Myocyte (in vitro differentiated cells): Measurements from ENCODE around the gene RNF113B. TPM values are rescaled to one million over a fixed set of nuclear protein-coding genes. Genes with fewer than 3 reads are reported as not detected.

Experiments
- DNase-seq: peaks from one replicate; pipeline ENCODE4 v3.0.0-alpha.2; 2012; ENCODE audit warnings: low read depth
- total RNA-seq: library from RNA; depleted of rRNA; stranded (reverse); fragments of >200 nt; gene quantifications from 2 replicates; pipeline ENCODE4 v1.2.3, GENCODE V29; 2014

Gene RNF113B
- total RNA-seq, 1 donor from 2014 or later, result not detected

DNA sequence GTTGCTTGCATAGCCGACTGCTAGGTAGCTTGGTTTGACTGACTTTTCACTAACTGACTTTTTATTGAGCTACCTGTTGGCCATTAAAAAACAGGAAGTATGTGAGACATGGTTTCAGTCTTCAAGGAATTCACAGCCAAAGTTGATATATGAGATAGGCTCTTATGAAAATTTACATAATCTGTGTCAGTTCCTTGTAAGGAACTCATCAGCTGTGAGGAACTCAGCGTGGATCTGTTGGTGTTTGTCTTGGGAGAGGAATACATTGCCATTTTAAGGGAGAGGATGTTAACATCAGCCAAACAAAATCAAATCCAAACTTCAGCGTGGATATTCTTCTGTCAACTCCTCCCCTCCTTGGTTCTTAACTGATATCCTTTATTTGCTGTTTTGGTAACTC lies 2.0 kb downstream of the RNF113B start:
- no peak for DNase-seq

DNA sequence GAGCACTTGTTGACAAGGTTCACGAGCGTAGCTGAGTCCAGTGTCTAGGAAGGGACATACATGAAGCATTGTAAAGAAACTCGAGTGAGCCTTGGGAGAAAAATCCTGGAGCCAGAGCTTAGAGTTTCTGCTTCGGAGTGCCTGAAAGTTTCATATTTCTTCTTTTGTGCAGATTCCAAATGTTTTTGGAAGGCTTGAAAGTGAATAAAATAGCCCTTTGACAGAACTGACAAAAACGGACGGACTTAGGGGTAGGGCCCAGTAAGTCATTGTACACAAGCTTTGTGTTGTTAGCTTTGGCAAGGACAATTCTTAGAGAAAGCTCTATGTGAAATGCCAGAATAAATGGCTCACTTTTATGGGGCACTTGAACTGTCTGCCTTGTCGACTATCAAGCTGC lies 2.8 kb downstream of the RNF113B start:
- DNase-seq, result no peak

DNA sequence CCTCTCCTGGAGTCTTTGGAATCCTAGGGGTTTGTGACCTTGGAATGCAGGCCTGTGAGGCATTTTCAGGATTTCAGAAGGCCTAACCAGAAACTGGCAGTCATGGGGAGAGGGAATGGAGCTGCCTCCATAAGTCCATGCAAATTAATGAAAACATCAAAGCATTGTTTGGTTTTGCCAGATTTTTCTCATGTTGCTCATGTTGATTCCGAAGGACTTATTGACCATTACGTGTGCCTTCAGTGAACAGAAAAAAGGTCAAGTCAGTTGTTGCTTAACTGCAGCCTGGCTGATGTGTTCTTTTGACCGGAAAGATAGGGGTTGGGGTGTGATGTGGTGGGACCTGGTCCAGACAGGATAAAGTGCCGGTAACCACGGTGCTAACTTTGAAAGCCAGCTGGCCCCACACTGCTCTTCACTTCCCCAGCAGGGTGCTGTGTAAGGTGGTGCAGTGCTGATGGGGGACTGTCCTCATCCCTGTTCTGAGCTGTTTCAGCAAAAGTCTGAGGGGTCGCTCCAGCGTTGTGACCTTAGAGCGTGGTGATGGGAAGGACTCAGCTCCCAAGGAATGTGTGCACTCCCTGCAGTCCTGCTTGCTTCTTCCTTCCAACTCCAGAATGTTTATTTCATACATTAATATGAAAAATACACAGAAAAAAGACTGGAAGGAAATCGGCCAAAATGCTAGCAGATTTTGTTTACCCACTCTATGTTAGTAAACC lies 3.5 kb downstream of the RNF113B start:
- DNase-seq, result peak; percentile 53

DNA sequence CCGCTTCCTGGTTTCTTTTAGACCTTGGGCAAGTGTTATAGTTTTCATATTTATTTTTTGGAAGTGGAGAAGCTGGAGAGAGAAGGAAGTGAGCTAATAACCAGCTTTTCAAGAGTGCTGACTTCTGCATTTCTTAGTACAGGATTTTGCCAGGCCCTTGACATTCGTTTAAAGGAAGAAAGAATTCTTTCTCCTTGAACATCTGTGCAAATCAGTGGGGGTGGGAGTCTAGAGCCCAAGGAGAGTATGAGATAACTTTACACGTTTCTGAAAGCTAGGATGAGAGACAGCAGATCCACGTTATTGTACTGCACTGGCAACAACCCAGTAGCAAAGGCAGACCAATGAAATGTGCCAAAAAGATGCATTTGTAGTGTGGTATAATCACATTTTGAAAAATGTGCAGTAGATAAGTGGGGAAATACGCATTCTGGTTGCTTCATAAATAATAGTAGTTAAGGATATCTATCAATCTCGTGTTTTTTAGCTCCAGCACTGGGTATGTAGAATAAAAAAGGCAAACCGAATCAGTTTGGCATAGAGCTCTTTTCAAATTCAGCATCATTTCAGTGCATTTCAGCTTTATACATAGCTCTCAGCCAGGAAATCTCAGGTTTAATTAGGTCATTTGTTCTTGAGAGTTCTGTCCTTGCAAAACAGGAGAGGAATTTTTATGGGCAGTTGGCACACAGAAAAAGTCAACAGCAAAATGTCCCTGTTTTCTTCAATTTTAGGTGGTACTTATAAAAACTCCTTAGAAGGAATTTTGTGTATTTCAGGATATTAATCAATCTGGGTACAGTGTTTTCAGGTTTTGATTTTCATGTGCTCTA lies 4.3 kb downstream of the RNF113B start:
- DNase-seq, result no peak

DNA sequence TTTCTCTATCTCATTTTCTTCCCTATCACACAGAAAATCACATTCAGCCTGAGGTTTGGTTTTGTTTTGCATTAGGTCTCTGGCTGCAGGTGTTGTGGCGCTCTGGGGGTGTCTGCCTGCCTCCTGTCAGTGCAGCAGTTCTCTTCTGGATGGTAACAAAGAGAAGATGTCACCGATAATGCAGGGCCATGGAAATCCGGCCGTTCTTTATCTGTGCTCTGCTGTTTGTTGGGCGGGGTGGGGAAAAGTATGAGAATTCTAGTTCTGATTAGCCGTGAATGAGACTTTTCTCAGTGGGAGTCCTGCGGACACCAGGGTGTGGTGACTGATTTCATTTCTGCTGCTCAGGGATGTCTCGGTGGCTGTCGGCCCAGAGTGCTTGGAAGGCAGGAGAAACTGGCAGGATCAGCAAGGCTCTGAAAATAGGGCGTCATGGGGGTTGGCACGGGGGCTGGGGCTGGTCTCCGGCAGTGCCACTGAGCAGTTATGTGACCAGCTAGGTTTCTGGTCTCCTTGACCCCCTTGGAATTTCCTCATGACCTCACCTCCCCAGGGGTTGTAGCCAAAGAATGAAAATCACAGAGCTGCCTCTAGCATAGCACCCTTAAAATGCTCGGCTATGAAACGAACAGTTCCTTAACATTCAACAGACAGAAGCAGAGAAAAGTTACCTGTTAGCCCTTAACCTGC lies 5.0 kb downstream of the RNF113B start:
- peak; percentile 43 for DNase-seq

DNA sequence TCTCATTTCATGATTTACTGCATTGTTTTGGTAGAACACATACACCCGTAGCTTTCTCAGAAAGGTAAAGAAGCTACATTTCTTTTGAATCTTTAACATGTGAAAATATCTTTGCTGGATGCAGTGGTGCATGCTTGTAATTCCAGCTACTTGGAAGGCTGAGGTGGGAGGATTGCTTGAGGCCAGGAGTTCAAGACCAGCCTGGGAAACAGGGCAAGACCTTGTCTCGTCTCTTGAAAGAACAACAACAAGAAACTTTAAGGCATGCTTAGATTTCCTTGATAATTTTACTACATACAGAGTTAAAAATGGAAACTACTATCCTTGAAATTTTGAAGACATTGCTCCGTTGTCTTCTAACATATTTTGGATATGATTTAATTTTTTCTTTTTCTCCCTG lies 7.7 kb downstream of the RNF113B start:
- no peak for DNase-seq

DNA sequence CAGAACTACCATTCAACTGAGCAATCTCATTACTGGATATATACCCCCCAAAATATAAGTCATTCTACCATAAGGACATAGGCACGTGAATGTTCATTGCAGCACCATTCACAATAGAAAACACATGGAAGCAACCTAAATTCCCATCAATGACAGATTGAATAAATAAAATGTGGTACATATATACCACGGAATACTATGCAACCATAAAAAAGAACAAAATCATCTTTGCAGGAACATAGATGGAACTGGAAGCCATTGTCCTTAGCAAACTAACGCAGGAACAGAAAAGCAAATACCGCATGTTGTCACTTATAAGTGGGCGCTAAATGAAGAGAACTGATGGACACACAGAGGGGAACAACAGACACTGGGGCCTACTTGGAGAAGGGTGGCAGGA lies 14.1 kb downstream of the RNF113B start:
- no peak for DNase-seq

DNA sequence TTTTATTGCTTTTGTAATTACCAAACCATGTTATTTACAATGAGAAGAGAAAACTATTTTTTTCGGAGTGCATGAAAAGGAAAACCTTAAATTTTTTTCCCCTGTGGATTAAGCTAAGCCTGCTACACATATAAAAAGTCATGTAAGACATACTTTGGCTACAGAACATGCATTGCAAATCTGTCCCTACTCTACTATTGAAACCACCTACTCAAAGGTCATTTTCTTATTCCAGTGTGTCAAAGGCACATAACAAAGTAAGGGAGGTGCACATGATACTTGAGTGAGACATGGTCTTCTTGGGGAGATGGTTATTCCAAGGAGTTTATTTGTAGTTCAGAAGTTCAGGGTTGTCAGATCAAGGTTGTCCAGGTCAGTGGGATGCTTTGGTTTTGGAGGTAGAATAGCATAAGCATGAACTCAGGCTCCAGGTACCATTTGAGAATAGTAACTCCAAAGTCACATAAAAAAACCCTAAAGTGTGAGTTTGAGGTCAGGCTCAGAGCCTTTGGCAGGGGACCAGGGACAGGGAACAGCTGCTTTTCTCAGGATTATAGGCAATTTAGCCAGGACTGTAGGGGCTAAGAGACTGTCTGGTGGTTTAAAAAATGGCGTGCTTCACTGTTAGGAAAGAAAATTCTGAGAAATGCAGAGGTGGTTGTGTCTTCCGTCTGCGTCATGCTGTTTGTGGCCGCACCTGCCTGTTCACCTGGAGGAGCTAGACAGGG lies 18.7 kb downstream of the RNF113B start:
- peak; percentile 68 for DNase-seq

DNA sequence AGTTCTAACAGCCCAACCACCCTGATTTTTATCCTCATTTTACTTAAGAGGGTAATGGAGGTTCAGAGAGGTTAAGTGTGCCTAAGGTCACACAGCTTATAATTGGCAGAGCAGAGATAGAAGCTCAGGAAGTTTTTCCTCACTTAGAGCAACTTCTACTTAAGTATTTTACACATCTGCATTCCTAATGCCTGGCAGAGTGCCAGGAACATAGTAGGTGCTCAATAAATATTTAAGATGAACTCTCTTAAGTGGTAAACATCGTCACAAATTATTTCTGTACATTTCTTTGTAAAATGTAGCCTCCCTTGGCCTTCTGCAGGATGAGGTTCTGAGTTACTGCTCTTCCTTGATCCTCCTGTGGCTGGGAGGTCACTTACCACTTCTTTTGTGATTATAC lies 19.5 kb downstream of the RNF113B start:
- no peak for DNase-seq

DNA sequence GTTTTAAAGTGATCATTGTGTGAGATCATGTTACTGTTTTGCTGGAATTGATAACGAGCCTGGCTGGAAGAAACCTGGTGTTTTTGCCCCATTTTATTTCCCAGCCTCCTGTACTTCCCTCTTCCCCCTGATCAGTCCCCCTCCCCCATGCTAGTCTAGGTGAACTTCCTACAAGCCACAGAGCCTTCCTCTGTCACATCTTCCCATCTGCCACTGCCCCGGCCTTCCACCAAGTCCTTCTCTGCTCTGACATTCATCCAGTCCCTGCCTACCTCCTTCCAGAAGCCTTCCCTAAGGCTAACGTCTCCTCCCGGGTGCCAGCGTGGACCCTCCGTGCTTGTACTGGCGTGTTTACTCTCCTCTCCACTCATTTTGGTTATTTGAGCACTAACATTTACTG lies 19.9 kb downstream of the RNF113B start:
- DNase-seq, result no peak

DNA sequence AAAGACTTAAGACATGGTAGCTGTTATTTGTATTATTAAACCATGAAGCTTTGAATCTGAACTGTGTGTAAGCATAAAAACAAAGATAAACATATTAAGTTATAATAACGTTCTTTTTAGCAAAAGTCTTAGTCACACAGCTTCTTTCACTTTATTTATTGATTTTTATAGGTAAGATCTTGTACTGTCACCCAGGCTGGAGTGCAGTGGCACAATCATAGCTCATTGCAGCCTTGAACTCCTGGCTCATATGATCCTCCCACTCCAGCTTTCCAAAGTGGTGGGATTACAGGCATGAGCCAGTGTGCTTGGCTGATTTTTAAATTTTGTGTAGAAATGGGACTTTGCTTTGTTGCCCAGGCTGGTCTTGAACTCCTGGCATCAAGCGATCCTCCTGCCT lies 20.8 kb downstream of the RNF113B start:
- no peak for DNase-seq

DNA sequence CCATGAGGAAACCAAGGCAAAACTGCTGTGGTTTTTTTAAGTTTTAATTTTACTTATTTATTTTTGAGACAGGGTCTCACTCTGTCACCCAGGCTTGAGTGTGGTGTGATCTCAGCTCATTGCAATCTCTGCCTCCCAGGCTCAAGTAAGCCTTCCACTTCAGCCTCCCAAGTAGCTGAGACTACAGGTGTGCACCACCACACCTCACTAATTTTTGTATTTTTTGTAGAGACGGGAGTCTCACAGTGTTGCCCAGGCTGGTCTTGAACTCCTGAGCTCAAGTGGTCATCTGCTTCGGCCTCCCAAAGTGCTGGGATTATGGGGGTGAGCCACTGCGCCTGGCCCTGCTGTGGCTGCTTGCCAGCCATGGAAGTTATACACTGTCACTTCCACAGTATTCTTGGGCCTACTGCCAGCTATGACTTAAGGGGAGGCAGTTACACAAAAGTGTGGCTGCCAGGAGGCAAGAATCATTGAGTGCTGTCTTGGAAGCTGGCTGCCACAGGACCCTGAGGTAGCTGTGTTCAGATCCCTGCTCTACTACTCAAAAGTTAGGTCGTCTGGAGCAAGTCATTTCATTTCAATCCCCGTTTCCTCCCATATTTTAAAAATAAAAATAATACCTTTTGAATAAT lies 21.5 kb downstream of the RNF113B start:
- DNase-seq, result no peak

DNA sequence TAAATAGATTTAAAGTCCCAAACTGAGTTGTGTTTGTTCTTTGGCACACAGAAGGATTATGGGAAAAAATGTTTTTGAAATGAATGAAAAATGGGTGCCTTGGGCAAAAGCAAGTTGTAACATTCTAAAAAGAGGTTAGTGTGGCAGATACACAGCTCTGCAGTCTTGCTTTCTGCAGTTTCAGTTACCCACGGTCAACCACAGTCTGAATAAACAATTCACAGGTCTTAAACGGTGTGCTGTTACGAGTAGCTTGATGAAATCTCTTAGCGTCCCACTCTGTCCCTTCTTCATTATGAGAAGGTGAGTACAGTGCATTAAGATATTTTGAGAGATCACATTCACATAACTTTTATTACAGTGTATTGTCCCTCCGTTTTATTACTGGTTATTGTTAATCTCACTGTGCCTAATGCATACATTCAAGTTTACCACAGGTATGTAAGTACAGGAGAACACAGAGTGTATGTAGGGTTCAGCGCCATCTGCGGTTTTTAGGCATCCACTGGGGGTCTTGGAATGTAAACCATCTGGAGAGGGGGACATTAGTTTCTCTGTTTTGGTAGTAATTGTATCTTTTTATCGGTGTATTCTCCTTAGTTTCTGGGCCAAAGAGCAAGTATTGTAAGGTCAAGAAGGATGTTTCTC lies 26.1 kb downstream of the RNF113B start:
- DNase-seq, result no peak

DNA sequence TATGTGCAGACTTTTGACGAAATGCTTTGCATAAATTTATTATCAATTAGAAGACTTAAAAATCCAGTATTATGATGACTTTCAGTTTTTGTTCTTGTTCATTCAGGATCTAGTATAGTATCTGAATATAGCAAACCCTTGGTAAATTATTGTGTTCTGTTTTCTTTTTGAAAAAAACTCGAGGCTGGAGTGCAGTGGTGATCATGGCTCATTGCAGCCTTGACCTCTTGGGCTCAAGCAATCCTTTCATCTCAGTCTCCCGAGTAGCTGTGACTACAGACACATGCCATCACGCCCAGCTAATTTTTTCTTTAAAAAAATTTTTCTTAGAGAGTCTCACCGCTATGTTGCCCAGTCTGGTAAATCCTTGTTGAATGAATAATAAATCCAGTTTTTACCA lies 29.5 kb downstream of the RNF113B start:
- DNase-seq, result no peak

DNA sequence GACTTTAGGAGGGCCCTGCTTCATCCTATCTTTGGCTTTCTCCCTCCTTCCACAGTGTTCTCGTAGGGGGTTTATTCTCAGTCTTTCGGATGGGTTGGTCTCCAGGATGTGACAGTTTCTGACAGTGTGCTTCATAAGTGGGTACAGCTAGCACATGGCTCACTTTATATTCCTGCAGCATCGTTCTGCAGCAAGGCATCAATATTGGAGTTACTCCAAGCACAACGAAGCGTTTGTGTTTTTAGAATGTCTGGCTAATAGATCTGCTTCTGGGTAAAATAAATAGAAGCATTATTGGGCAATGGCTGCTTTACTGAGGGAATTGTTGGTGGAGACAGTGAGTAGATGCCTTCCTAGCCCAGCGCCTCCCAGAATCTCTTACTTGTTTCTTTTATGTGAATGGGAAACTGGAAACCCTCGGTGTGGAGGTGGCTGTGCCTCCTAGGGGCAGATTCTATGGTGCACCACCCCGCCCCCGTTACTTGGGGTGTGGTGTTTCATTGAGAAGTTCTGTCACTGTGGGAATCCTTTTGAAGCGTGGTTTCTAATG lies 32.2 kb downstream of the RNF113B start:
- DNase-seq, result peak; percentile 47

DNA sequence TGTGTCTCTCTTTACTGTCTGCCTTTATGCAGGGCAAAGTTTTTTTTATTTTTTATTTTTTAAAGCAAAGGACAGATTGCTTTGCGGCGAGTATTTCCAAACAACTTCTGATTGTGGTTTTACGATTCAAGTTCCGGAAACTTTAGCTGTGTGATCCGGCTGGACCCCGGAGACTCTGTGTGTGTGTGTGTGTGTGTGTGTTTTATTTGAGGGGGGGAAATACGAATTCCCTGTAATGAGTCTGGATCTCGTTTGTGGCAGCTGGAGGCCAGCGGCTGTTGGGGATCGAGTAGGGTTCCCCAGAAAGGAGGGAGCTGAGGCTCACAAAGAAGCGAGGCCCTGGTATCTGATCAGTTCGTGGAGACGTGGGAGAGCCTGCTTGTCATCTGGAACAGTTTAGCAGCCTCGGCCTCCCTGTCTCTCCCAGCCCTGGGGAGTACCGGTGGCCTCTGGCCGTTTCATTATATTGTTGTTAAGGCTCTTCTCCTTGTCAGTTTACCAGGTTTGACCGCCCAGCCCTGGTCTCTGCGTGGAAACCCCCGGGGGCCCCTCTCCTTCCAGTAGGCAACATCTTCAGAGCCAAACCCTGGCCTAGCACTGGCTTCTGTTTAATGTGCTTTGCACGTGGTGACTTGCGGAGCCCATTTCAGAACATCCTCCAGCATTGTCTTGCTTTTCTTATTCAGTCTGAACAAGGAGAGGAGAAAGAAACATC lies 32.9 kb downstream of the RNF113B start:
- DNase-seq, result peak; percentile 43

DNA sequence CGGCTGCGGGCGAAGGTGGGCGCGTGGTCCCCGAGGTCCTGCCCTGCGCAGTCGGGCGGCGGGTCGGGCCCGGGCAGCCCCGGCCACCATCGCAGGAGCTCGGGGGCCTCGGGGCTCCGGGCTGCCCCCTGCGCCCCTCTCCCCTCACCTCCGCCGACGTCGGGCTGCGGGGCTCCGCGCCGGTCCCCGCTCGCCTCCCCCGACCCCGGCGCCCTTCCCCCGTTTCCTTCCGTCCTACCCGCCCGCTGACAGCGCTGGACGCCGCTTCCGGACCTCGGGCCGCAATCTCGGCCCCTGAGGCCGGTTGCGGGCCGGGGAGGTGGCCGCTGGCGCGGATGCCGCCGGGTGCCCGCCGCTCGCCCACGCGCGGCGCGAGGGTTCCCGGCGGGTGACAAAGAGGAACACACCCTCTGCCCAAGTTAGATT lies 33.5 kb downstream of the RNF113B start:
- DNase-seq, result peak; percentile 35

DNA sequence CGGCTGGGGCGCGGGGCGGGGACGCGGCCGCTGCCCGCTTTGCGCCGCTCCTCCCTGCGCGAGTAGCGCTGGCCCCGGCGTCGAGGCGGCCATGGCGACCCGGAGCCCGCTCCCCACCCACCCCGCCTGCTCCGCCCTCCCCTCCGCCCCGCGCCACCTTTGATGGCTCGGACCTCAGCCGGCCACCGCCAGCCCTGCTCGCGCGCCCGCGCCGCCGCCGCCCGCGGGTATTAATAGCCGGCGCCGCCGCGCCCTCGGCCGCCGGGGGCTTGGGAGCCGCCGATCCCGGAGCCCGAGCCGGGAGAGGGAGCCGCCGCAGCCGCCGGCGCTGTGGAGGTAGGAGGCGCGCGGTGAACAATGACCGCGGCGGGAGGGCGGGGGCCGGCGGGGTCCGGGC lies 33.9 kb downstream of the RNF113B start:
- peak; percentile 62 for DNase-seq

DNA sequence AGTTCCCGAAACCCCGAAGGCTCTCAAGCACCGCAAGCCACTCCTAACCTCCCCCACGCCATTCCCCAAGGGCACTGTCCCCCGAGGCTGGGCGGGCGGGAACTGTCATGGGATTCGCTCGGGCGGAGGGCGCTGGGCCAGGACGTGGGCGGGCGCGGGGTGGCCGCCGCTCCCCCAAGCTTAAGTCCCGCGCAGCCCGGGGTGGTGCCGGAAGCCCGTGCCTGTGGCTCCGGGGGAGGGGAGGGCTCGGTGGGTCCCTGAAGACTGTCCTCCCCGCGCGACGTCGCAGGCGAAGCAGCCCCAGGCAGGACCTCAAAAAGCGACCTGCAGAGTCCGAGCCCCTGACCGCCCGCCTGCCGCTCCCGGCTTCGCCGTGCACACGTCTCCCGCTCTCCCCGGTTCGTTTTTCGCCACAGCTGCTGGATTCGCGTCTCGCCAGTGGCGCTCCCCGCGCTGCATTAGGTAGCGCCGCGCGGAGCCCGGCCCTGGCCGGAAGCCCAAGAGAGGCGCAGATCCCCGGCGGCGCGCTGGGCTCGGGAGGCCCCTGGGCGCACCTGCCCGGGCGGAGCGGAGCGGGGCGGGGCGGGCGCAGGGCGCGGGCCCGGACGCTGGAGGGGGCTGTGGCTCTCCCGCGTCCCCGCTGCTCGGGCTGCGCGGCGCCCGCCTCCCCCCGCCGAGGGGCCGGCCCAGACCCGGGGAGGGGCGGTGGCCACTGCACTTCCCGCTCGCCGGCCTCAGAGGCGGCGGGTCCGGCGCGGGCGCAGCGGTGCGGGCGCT lies 34.5 kb downstream of the RNF113B start, which contains the start of gene FARP1:
Gene FARP1, plus strand, starts transcription at position 715 of the 777 bp plus-strand sequence. CDS start 70,149 bp downstream, outside the sequence.
- peak; percentile 76 for DNase-seq
